HG02840 (cell line): ENCODE results near the gene HARBI1.

Experiments
- ATAC-seq: cut with Tn5 transposase; IDR thresholded peaks from one replicate; pipeline ENCODE4 v1.9.1; 2021; ENCODE audit warnings: mild to moderate bottlenecking, moderate library complexity, moderate number of reproducible peaks; ENCODE audit not compliant: unreplicated experiment, low FRiP score

The HARBI1 gene

DNA sequence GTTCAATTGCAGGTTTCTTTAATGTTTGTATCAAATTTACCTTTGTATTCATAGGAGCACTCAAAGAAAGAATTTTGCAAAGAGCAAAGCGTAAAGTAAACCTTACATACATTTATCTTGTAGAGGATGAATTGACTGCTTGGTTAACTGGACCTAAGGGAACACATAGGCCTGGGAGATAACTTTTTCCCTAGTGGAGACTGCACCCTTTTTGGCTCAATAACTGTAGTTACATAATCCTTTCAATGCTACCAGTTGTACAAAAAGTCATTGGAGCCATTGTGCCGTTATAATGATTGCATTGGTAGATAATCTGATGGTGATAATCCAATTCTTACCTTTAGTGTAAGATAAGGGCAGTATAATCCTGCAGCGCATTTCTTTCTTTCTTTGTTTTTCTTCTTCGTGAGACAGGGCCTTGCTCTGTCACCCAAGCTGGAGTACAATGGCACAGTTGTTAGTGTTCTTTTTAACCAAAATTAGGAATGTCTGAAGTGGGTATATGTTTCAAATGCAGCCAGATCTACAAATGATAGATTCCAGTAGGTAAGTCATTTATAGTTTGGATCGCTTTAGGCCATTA lies 18.6 kb upstream of the HARBI1 start:
- no peak for ATAC-seq

DNA sequence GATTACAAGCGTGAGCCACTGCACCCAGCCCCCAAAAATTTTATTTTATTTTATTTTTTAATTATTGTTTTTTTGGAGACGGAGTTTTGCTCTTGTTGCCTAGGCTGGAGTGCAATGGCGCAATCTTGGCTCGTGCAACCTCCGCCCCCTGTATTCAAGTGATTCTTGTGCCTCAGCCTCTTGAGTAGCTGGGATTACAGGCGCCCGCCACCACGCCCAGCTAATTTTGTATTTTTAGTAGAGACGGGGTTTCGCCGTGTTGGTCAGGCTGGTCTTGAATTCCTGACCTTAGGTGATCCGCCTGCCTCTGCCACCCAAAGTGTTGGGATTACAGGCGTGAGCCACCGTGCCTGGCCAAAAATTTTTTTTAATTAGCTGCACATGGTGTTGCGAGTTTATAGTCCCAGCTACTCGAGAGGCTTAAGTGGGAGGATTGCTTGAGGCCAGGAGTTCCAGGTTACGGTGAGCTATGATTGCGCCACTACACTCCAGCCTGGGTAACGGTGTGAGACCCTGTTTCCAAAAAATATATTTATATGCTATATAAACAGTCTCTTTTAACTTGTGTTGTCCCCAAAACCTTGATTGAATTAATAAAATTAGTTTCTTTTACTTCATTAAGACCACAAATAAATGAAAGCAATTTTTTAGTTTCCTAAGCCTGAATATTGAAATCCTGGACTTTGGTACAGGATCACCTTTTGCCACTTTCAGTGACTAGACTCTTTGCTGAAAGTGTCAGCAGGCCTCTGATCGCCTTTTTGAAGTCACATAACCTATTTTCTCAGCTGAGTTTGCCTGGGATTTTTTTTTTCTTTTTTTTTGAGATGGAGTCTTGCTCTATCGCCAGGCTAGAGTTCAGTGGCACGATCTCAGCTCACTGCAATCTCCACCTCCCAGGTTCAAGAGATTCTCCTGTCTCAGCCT lies 16.5 kb upstream of the HARBI1 start:
- ATAC-seq = no peak

DNA sequence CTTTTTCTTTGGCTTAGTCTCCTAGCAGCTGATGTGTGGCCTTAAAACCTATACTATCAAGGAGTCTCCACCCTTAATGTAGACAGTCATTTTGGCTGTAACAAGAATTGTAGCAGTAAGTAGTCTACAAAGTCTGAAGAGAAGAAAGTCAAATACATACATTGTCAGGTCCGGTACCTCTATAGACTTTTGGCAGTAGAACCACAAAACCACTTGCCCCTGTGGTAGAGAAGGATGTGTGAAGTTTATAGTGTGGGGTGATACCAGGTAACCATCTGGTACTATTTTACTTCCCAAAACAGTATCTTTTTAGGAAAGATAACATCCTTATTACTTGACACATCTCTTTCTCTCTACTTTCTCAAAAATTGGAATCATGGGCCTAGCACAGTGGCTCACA lies 15.5 kb upstream of the HARBI1 start:
- ATAC-seq = no peak

DNA sequence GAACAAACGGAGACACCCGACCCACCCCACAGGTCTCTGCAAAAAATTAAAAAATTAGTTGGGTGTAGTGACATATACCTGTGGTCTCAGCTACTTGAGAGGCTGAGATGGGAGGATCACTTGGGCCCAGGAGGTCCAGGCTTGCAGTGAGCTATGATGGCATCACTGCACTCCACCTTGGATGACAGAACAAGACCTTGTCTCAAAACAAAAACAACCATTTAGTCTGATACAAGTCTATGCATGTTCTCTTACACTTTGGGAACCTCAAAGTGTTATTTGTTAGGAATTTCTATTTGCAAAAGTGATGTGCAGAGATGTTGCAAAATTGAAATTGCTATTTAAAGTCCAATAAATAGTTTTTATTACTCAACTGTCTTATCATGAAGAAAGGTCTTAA lies 14.6 kb upstream of the HARBI1 start:
- no peak for ATAC-seq

DNA sequence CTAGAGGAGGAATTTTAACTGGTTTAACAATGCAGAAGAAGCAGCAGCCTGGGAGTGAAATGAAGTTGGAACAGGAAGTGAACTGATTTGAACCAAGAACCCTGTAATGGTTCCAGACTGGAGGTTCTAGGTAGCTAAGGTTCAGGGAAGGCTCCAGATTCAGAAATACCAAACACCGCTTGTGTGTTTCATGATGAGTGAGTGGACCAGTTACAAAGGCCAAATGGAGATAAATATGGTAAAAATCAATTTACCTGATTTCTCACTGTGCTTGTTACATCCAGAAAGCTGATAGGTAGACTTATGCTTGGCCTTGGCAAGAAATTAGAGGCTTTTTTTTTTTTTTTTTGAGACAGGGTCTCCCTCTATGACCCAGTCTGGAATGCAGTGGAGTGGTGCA lies 13.2 kb upstream of the HARBI1 start:
- ATAC-seq = no peak

DNA sequence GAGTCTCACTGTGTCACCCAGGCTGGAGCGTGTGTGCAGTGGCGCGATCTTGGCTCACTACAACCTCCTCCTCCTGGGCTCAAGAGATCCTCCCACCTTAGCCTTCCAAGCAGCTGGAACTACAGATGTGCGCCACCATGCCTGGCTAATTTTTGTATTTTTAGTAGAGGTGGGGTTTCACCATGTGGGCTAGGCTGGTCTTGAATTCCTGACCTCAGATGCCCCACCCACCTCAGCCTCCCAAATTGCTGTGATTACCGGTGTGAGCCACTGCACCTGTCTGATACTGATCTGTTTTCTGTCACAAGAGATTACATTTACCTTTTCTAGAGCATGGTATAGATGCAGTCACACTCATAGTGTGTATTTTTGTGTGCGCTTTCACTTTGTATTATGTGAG lies 11.9 kb upstream of the HARBI1 start:
- ATAC-seq = no peak

DNA sequence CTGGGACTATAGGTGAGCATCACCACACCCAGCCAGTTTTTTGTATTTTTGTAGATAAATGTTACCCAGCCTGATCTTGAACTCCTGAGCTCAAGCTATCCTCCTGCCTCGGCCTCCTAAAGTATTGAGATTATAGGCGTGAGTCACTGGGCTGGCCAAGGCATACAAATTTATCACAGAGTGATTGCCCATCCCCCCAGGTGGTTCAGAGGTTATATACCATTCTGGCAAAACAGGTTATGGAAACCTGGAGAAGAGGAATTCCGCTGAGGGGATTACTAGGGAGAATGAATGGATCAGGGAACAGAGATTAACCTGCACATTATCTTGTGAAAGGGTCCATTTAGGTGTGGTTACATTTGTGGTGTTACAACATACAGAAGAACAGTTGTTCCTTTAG lies 8.4 kb upstream of the HARBI1 start:
- no peak for ATAC-seq

DNA sequence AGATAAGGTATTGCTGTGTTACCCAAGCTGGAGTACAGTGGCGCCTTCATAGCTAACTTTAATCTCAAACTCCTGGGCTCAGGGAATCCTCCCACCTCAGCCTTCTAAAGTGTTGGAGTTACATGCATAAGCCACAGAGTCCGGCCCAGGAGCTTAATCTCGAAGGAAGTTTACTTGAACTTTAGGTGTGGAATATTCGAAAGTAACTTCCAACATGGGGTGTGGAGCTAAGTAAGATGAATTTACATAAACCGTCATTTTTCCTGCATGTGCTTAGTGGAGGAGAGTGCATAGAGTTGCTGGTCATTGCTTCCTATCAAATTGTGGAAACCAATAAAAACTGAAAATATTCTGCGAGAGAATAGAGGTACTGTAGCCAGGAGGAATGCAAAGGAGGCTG lies 1.8 kb upstream of the HARBI1 start:
- ATAC-seq = no peak

DNA sequence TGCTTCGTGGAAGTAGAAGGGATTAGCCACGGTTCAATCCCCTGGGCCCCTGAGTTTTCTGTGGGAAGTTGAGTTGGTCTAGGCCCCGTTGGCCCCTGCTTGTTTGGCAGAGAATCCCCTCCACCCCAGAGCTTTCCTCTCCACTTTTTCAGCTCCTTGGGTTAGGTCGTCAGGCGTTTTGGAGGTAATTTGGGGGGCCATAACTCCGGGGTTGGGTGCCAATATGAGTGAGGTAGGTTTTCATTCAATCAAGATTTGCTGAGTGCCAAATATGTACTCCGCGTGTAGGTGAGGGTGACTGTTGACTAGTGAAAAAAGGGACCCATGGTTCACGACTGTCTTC lies 916 bp upstream of the HARBI1 start:
- ATAC-seq = no peak

DNA sequence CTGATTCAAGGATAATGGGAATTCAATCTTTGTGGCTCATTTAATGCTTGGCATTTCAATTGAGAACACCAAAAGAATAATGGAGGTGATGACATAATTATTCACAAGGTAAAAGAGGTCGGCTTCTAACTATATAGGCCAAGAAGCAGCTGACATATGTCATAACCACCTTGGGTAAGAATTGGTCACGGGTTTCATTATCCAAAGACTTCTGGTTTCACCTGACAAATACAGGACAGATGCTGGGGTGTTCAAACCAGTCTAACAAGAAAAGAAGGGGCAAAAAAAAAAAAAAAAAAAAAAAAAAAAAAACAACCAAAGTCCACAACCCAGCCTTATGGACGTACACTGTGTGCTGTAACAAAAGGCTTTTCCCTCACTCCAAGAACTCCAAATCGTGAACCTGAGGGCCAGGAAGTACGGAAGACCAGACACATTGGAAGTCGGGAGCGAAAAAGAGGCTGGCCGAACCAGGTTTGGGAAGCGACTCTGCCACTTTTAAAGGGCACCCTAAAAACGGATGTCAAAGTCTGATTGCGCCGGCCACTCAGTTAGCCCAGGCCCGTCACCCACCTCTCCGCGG lies 385 bp downstream of the HARBI1 start:
- no peak for ATAC-seq

DNA sequence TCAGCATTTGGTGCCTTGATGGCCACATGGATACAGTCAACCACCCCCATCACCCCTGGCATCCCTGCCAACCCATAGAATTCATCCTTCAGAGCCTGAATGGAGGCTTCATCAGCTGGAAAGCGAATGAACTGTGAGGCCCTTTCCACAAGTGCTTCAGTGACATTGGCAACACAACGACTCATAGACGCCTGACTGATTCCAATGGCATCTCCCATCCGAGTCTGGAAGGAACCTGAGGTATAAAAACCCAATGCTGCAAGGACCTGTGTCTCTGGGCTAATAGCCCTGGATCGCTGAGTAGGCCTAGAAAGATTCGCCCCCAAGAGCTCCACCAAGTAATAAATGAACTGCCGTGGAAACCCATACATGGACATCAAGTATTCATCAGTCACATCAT lies 1.3 kb downstream of the HARBI1 start:
- ATAC-seq = no peak

DNA sequence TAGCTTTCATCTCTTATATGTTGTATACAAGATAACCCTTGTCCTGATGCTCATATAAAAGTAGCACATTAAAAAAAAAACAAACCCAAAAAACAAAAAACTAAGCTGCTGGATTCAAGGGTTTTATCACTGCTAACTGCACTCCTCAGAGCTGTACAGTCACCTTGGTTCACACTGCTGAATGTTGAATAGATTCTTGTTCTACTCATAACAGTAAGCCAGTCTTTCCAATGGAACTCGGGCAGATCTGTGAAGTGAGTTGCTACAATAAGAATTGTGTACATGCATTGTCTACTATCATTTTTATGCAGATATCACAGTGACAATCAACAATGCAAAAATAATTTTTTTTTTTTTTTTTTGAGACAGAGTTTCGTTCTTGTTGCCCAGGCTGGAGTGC lies 4.7 kb downstream of the HARBI1 start:
- ATAC-seq = no peak

DNA sequence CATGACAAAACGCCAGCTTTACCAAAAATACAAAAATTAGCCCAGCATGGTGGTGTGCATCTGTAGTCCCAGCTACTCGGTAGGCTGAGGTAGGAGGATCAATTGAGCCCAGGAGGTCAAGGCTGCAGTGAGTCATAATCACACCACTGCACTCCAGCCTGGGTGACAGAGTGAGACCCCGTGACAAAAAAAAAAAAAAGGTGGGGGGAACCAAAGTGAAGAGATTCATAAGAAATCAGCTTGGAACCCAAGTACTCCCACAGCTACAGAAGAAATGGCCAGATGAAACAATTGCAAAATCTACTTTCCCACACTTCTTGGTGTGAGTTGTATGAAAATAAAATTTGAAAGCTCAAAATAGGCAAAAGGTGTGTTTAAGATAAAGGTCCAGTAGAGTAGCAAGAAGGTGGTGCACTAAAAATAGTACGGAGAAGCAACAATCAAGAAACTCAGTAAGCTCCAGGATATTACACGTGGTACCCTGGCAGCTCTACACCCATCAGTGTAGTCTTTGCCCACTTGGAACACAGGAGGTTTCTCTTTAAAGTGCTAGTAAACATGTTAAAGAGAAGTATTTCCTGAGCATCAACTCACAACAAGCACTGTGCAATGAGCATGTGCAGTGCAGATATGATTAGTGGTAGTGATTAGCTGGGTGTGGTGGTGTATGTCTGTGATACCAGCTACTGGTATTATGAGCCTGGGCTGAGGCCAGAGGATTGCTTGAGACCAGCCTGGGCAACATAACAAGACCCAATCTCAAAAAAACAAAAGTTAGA lies 5.3 kb downstream of the HARBI1 start:
- no peak for ATAC-seq

DNA sequence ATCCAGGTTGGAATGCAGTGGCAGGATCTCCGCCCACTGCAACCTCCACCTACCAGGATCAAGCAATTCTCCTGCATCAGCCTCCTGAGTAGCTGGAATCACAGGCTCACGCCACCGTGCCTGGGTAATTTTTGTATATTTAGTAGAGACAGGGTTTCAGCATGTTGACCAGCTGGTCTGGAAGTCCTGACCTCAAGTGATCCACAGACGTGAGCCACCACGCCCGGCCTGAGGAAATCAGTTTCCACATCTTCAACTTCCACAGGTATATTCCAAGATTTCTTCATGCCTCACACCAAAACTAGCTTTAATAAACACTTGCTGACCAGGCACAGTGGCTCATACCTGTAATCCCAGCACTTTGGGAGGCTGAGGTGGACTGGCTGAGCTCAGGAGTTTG lies 7.6 kb downstream of the HARBI1 start:
- no peak for ATAC-seq

DNA sequence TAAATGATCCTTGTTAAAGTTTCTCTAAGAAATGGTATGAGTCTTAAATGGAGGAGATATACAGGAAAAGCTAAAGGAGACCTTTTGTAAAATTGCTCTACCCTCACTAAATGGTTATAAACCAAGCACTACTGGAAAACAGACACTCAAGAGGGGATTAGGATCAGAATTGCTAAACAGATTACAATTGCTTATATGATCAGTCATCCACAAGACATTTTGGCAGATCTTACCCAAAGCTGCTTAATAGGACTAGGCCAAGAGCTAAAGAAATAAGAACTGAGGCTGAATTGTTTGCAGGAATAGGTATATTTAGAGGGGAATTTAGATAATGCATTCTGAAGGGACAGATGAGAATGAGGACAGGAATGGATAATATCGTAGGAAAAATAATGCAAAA lies 9.5 kb downstream of the HARBI1 start:
- ATAC-seq = no peak

DNA sequence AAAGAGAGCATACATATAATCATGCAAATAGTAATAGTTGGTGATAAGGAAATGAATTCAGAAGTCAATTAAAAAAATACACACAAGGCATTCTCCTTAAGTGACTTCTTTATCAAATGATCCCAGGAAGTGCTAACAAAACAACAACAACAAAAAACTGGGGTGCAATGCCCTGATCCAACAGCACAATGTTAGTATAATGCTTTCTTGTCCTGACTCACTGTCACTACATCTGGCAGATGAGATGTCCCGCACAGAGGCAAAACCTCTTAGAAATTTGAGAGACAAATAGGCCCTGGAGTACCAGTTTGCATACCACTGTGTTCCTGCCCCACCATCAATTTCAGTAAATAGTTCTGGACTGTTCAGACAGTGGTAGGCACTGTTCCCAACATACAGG lies 12.2 kb downstream of the HARBI1 start:
- no peak for ATAC-seq

DNA sequence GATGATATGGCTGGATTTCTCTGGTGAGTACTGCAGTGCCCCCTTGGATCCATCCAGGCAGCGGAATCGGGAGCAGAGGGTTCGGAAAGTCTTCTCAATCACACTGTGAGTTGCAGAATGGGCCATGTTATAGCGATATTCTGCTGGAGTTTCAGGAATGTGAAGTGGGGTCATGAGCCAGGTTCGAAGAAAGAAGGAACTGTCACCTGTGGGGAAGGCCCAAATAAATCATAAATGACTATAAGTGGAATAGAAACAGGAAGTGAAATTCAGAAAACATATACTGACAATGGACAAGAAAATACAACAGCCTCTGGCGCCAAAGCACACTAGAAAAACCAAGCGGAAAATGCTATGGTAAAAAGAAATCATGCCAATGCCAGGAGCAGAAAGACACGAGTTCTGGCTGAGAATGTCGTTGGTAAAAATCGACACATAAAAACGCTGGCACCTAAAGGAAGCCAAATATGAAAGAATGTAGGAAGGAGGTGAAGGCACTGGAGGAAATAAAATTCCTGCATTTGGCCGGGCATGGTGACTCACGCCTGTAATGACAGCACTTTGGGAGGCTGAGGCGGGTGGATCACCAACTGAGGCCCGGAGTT lies 13.2 kb downstream of the HARBI1 start:
- no peak for ATAC-seq

DNA sequence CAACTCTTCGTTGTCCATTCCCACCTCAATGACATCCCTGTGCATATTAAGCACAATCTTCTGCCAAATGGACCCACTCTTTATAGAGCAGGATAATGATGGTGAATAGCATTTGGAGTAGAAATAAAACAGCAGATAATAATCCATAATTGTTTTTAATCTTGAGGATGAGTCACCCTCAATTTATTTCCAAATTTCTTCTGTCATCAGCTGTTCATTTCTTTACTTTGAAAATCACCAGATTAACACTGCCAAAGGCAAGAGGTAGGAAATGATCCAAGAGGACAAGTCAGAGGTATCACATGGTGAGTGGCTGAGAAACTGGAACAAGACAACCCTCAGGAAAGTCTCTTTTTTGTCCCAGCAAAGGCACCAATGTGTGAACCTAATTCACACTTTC lies 15.9 kb downstream of the HARBI1 start:
- ATAC-seq = no peak

DNA sequence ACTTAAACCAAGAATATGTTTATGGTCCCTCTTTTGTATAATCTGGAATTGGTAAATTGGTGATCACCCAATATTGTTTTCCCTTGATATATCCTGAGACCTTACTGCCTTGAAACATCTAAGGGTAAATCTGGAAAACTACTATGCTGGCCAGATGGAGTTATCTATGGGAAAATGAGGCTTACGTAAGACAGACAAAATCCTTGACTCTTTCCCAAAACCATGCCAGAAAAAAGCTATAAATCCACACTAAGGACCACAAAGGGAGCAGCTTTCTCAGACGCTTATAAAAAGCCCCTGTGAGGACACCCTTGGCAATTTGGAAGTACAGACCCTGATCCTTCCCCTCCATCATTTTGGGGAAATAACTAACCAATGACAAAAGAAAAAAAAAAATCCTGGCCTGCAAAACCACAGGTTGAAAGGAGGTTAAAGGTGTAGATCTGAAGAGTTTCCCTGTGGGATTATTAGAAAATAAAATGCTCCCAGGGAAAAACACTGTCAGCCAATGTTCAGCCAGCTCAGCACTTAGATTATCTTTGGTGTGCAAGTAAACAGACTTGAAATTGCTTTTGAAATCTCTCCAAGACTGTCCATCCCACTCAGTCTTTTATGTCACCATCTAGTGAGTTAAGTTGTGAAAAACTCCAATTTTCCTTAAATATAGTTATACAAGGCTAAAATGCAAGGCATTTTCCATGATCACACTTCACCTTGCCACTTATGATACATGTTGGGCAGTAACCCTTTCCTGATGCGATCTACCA lies 16.6 kb downstream of the HARBI1 start:
- no peak for ATAC-seq
